Stomach smooth muscle (tissue), 2 donors: ENCODE measurements around the gene ABO.
"Not testable (repeated sequence)": the region's sequence is repeated elsewhere in the genome, so short reads cannot be mapped to it uniquely, and the experiment has no call there.

ENCODE experiments used
- H3K27ac ChIP-seq: one replicate; pipeline ENCODE4 v1.7.0; 2013; ENCODE audit warnings: mild to moderate bottlenecking, low read length, inconsistent platforms
- H3K27me3 ChIP-seq, 2 donors: one replicate each; pipeline ENCODE4 v1.7.0; 2013; ENCODE audit warnings: low read length in 2 of 2; ENCODE audit not compliant: insufficient read depth in 2 of 2, control insufficient read depth in 1 of 2
- H3K36me3 ChIP-seq, 2 donors: one replicate each; pipeline ENCODE4 v1.7.0; 2013; ENCODE audit warnings: low read length in 2 of 2; ENCODE audit not compliant: control insufficient read depth in 2 of 2, insufficient read depth in 2 of 2
- H3K4me1 ChIP-seq: one replicate; pipeline ENCODE4 v1.7.0; 2013; ENCODE audit warnings: low read length; ENCODE audit not compliant: control insufficient read depth, insufficient read depth
- H3K4me3 ChIP-seq, 2 donors: one replicate each; pipeline ENCODE4 v1.7.0; 2013; ENCODE audit warnings: low read length in 2 of 2
- H3K9ac ChIP-seq, 2 donors: one replicate each; pipeline ENCODE4 v1.7.0; 2013; ENCODE audit warnings: low read length in 2 of 2, mild to moderate bottlenecking in 1 of 2
- H3K9me3 ChIP-seq, 2 donors: one replicate each; pipeline ENCODE4 v1.7.0; 2013; ENCODE audit warnings: low read length in 2 of 2; ENCODE audit not compliant: control insufficient read depth in 2 of 2
- donor health status: healthy.
- donor health status: Pancreatic carcinoma.

The ABO gene

DNA sequence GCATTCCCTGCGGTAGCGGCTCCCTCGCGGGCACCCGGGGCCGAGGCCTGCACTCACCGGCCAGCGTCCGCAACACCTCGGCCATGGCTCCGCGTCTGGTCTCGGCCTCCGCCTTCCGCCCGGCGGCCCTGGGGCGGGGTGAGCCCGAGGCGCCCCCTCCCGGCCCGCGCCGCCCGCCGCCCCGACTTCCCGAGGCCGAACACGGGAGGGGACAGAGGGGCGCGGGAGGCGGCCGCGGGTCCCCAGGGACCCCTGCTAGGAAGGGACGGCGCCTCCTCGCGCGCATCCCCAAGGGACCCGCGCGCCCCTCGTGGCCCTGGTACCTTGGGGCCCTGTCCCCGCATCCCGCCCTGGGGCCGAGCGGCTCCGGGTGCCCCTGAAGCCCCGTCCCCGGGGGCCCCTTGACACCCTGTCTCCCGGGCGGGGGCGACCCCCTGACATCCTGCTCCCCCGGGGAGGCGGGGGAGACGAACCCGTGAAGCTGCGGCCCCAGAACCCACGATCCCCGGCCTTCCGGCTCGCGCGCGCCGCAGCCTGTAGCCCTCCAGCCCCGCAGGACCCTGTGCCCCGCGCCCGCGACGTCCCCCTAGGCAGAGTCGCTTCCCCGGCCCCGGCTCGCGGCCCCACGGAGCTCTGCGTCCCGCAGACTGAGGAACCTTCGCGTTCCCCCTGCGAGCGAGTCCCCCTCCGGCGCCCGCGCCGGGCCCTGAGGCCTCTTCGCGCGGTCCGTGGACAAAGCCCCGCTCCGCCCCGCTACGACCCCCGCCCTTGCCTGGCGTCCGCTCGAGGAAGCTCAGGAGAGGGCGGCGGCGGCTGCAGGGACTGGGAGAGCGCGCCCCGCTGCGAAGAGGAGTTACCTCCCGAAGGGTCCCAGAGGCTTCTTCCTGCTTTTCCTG, at the start of gene ABO:
Gene ABO, minus strand, starts transcription at position 97 of the 896 bp plus-strand sequence.
- Histone ChIP-seq H3K36me3 (no peaks in the 10 kb centered on the region), H3K4me1 (no peaks in the 10 kb centered on the region), H3K27ac (no peak within 1 kb of the TSS), H3K9ac (no peak within 1 kb of the TSS), H3K9me3 (no peaks in the 10 kb centered on the region), H3K27me3 (peaks cover 9 to 18% of the 10 kb centered on the region in 2 donors), H3K4me3 (peak within 1 kb of the TSS in 1 of 2 donors; percentile 44)

DNA sequence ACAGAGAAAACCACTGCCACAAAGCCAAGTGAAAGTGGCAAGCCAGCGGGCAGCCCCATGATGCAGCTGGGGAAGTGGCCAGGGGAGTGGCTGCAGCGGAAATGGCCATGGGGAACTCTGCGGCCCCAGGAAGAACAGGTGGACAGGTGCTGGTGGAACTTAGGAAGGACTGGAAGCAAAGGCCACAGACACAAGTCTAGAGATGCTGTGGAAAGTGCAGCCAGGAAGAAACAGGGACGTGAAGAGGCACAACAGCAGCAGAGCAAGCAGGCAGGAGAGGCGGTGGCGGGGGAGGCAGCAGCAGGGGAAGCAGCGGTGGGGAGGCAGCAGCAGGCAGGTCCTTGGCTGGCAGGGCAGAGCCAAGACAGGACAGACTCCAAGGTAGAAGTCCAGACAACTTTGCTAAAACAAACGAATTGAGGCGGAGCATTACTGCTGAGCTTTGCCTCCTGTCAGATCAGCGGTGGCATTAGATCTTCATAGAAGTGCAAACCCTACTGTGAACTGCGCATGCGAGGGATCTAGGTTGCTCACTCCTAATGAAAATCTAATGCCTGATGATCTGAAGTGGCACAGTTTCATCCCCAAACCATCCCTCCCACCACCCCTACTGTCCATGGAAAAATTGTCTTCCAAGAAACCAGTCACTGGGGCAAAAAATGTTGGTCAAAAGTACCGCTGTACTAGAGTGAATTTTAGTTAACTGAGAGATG, 49.1 kb upstream of the ABO start:
- Histone ChIP-seq H3K9me3 (no peaks in the 10 kb centered on the region), H3K27ac (no peak overlapping the region), H3K36me3 (no peaks in the 10 kb centered on the region)

DNA sequence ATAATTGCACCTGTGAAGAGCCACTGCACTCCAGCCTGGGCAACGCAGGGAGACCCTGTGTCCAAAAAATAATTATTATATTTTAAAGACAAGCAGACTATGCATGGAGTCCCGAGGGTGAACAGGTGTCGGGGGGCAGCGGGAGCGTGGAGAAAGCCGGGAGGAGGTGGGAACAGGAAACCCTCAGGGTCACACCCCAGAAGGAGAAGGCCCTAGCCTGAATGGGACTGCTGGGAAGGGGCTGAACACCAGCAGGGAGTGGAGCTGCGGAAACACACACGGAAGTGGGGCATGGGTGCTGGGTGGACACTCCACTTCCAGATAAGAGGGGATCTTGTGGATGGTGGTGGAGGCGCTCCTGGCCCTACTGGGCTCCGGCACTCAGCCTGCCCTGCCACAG, 48.2 kb upstream of the ABO start:
- H3K9me3 ChIP-seq: no peaks in the 10 kb centered on the region
- no peaks in the 10 kb centered on the region for H3K27me3 ChIP-seq
- no peak overlapping the region for H3K27ac ChIP-seq
- H3K4me1 ChIP-seq: no peaks in the 10 kb centered on the region
- H3K36me3 ChIP-seq: no peaks in the 10 kb centered on the region
- no peak overlapping the region for H3K9ac ChIP-seq
- no peak overlapping the region for H3K4me3 ChIP-seq

More for the DNA sequence above, 49.1 kb upstream of the ABO start:
- no peaks in the 10 kb centered on the region for H3K27me3 ChIP-seq
- H3K4me1 ChIP-seq: no peaks in the 10 kb centered on the region
- H3K9ac ChIP-seq: no peak overlapping the region
- no peak overlapping the region for H3K4me3 ChIP-seq

DNA sequence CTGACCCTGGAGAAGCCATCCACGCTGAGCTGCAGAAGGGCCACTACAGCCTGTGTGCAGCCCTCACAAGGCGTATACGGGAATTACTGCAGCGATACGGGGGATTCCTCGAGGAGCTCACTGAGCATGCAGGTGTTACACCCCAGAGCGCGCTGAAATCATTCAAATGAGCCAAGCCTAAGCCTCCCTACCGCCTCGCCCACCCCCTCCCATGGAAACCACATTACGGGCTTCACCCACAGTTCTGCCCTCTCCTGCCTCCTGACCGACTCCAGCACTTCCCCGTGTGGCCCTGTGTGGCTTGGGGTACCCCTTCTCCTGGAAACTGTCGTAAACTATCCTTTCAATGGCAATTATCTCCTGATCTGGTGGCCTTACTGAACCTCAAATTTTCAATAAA, 47.7 kb upstream of the ABO start:
- Histone ChIP-seq H3K4me1 (no peaks in the 10 kb centered on the region), H3K36me3 (no peaks in the 10 kb centered on the region), H3K9me3 (no peaks in the 10 kb centered on the region), H3K27ac (no peak overlapping the region), H3K9ac (no peak overlapping the region), H3K27me3 (no peaks in the 10 kb centered on the region), H3K4me3 (no peak overlapping the region)

DNA sequence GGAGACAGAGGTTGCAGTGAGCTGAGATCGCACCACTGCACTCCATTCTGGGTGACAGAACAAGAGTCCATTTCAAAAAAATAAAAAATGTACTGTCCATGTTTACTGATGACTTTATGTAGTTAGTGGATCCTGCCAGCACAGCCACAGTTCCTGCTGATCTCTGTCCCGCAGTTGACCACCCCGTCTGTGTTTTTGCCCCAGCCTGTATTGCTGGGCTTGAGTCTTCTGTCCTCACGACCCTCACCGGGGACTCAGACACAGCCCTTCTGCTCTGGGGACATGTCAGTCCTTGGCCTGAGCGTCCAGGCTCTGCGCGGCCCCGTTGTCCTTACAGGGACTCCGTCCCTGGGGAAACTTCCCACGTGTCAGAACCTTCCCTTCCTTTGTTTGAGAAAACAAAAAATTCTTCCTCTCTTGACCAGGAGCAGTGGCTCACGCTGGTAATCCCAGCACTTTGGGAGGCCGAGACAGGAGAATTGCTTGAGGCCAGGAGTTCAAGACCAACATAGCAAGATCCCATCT, 46.5 kb upstream of the ABO start:
- Histone ChIP-seq H3K9me3 (no peaks in the 10 kb centered on the region), H3K4me3 (no peak overlapping the region), H3K9ac (no peak overlapping the region), H3K27me3 (no peaks in the 10 kb centered on the region), H3K36me3 (no peaks in the 10 kb centered on the region), H3K27ac (no peak overlapping the region), H3K4me1 (no peaks in the 10 kb centered on the region)

DNA sequence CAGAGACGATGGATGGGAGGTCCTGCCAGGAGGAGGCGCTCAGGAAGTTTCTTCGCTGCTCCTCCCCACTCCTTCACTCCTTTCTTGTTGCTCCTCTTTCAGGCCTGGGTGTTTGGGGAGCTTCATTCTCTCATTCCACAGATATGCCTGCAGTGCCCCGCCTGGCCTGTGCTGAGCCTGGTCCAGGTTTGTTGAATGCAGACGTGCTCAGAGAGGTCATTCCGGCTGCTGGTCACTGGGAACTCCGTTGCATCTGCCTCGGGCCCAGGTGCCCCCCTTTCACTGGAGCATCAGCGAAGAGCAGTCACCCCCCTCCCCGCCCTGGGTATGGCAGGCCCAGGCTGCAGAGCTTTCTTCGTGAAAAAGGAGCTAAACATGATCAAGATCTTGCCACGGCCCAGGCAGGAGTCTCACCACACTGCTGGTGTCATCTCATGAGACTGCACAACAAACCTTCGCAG, 45.5 kb upstream of the ABO start:
- Histone ChIP-seq H3K9me3 (no peaks in the 10 kb centered on the region), H3K27me3 (no peaks in the 10 kb centered on the region), H3K9ac (no peak overlapping the region), H3K27ac (no peak overlapping the region), H3K4me3 (no peak overlapping the region), H3K4me1 (no peaks in the 10 kb centered on the region), H3K36me3 (no peaks in the 10 kb centered on the region)

DNA sequence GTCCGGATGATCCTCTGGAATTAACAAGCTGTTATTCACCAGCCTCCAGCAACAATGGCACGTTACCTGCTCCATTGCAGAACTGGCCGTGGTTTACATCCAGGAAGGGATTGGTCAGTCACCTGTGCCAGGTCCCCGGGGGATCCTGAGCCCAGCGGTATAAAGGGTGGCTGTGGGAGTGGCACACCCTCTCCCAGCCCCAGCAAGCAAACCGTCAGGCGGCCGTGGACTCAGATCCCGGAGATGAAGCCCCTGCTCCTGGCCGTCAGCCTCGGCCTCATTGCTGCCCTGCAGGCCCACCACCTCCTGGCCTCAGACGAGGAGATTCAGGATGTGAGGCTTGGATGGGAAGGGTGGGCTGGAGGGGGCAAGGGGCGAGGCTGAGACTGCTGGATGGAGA, 42.5 kb upstream of the ABO start:
- H3K36me3 ChIP-seq, H3K27me3 ChIP-seq, H3K4me1 ChIP-seq, H3K4me3 ChIP-seq, H3K9ac ChIP-seq, H3K9me3 ChIP-seq, H3K27ac ChIP-seq: not testable (repeated sequence)

DNA sequence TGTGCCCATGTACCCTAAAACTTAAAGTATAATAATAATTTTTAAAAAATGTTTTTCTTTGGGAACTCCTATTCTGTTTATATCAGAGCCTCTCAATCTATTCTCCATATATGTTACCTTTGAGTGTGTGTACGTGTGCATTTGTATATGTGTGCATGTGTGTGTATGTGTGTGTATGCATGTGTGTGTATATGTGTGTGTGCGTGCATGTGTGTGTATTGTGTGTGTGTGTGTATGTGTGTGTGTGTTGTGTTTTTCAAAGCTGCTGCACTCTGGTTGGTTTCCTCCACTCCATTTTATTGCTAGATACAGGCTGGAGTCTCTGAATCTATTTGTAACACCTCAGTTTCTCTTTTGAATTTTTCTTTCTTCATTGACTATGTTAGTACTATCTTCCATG, 41.0 kb upstream of the ABO start:
- H3K9ac ChIP-seq: no peak overlapping the region
- no peaks in the 10 kb centered on the region for H3K9me3 ChIP-seq
- no peak overlapping the region for H3K4me3 ChIP-seq
- no peaks in the 10 kb centered on the region for H3K27me3 ChIP-seq
- H3K36me3 ChIP-seq: no peaks in the 10 kb centered on the region
- no peaks in the 10 kb centered on the region for H3K4me1 ChIP-seq
- H3K27ac ChIP-seq: no peak overlapping the region

DNA sequence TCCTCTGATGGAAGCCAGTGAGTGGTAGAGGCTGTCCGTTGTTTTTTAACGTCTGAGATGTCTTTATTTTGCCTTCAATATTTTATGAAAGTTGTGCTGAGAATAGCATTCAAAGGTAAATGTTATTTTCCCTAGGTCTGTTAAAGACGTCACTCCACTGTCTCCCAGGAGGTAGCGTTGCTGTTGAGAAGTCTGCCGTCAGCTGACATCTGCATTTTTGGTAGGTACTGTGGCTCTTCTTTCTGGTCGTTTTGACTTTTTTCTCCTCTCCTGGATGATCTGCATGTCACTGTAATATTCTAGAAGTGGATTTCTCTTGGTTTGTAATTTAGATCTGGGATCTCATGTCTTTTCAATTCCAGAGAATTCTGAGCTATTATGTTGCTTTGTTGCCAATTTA, 34.6 kb upstream of the ABO start:
- H3K4me3 ChIP-seq: no peak overlapping the region
- no peak overlapping the region for H3K9ac ChIP-seq
- no peak overlapping the region for H3K27ac ChIP-seq
- peaks cover 0 to 7% of the 10 kb centered on the region in 2 donors for H3K27me3 ChIP-seq
- H3K9me3 ChIP-seq: no peaks in the 10 kb centered on the region
- no peaks in the 10 kb centered on the region for H3K4me1 ChIP-seq
- no peaks in the 10 kb centered on the region for H3K36me3 ChIP-seq

DNA sequence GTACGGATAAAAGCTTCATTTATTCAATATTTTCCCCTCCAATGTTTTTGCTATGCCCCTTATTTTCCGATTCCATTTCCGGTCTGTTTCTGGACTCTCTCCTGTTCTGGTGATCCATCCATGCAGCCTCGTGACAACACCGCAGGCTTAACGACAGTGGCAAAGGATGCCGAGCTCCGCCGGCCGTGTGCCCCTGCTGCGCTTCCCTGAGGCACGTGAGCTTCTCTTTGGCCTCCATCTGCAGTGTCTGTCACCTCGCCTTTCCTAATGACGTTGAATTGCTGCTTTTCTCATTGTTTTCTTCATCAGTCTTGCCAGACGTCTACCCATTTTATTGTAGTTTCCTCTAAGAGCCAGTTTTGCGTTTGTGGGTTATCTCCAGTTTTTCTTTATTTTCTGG, 32.3 kb upstream of the ABO start:
- H3K36me3 ChIP-seq: no peaks in the 10 kb centered on the region
- H3K27ac ChIP-seq: no peak overlapping the region
- no peak overlapping the region for H3K4me3 ChIP-seq
- no peak overlapping the region for H3K9ac ChIP-seq
- H3K9me3 ChIP-seq: no peaks in the 10 kb centered on the region
- H3K4me1 ChIP-seq: no peaks in the 10 kb centered on the region
- peaks cover 0 to 10% of the 10 kb centered on the region in 2 donors for H3K27me3 ChIP-seq
